HG03442 (cell line): Measurements from ENCODE around the gene RAPGEF4.
A peak's percentile ranks its signal among the peaks of the same experiment; 100 is the strongest.
"Not testable (repeated sequence)": the region's sequence is repeated elsewhere in the genome, so short reads cannot be mapped to it uniquely, and the experiment has no call there.

ENCODE experiments used
- ATAC-seq: cut with Tn5 transposase; IDR thresholded peaks from one replicate; pipeline ENCODE4 v1.9.1; 2021; ENCODE audit warnings: mild to moderate bottlenecking, moderate library complexity; ENCODE audit not compliant: unreplicated experiment

Gene RAPGEF4

GRCh38 chr2:173087214-173087581, 351.6 kb downstream of the RAPGEF4 start:
- no peak for ATAC-seq

GRCh38 chr2:173087793-173088496, 352.3 kb downstream of the RAPGEF4 start:
- ATAC-seq = no peak

- no peak for ATAC-seq
Measured at GRCh38 chr2:173090276-173090877, 354.7 kb downstream of the RAPGEF4 start.

GRCh38 chr2:173090973-173091660, 355.5 kb downstream of the RAPGEF4 start:
- ATAC-seq = no peak

- no peak for ATAC-seq
Measured at GRCh38 chr2:173091910-173092309, 356.3 kb downstream of the RAPGEF4 start.

GRCh38 chr2:173092844-173093402, 357.3 kb downstream of the RAPGEF4 start:
- no peak for ATAC-seq

- not testable (repeated sequence) for ATAC-seq
Measured at GRCh38 chr2:173093617-173094016, 358.0 kb downstream of the RAPGEF4 start.

- ATAC-seq = no peak
Measured at GRCh38 chr2:173094731-173095130, 359.1 kb downstream of the RAPGEF4 start.

GRCh38 chr2:173095356-173095755, 359.7 kb downstream of the RAPGEF4 start:
- no peak for ATAC-seq

GRCh38 chr2:173099271-173099670, 363.6 kb downstream of the RAPGEF4 start:
- ATAC-seq = no peak

GRCh38 chr2:173099804-173100203, 364.2 kb downstream of the RAPGEF4 start:
- no peak for ATAC-seq

GRCh38 chr2:173101687-173102086, 366.0 kb downstream of the RAPGEF4 start:
- ATAC-seq = peak; percentile 70
